Measurements from ENCODE around the gene CDK18.

The CDK18 gene

DNA sequence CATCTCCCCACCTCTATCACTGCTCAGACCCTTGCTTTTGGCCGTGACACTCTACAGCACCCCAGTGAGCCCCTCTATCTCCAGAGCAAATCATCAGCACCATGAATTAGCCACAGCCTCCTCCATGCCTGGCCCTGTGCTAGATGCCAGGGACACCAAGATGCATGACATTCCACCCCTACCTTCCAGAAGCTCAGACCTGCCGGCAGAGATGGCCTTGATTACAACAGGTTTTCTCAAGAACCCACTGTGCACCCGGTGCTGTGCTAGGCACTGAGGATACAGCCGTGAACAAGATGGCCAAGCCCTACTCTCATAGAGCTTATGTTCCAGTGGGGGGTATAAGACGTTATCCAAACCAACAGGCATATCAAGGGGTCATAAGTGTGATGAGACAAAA lies 30.6 kb downstream of the CDK18 start:
- Histone ChIP-seq H3K4me3 (ENCODE audit: low read depth, low read length) (no peak overlapping the region), H3K36me3 (no peaks in the 10 kb centered on the region), H3K27me3 (no peaks in the 10 kb centered on the region), H3K4me1 (no peaks in the 10 kb centered on the region), H3K9me3 (no peaks in the 10 kb centered on the region)
- TF ChIP-seq CTCF (IDR thresholded peaks at IDR 0.05; ENCODE audit: low read depth, low read length): no peak
- DNase-seq: no peak

- Histone ChIP-seq H3K36me3 (no peaks in the 10 kb centered on the region), H3K27me3 (no peaks in the 10 kb centered on the region), H3K4me3 (ENCODE audit: low read depth, low read length) (no peak overlapping the region), H3K9me3 (no peaks in the 10 kb centered on the region), H3K4me1 (no peaks in the 10 kb centered on the region)
- TF ChIP-seq CTCF (IDR thresholded peaks at IDR 0.05; ENCODE audit: low read depth, low read length): no peak
- peak; percentile 3 for DNase-seq
These were observed 31.6 kb downstream of the CDK18 start for GRCh38 chr1:205535866-205536758.

GRCh38 chr1:205536759-205537361 lies 32.4 kb downstream of the CDK18 start:
- Histone ChIP-seq H3K4me3 (ENCODE audit: low read depth, low read length) (no peak overlapping the region), H3K27me3 (no peaks in the 10 kb centered on the region), H3K4me1 (no peaks in the 10 kb centered on the region), H3K9me3 (no peaks in the 10 kb centered on the region), H3K36me3 (no peaks in the 10 kb centered on the region)
- no peak for TF ChIP-seq CTCF (IDR thresholded peaks at IDR 0.05; ENCODE audit: low read depth, low read length)
- peak; percentile 1 for DNase-seq

DNA sequence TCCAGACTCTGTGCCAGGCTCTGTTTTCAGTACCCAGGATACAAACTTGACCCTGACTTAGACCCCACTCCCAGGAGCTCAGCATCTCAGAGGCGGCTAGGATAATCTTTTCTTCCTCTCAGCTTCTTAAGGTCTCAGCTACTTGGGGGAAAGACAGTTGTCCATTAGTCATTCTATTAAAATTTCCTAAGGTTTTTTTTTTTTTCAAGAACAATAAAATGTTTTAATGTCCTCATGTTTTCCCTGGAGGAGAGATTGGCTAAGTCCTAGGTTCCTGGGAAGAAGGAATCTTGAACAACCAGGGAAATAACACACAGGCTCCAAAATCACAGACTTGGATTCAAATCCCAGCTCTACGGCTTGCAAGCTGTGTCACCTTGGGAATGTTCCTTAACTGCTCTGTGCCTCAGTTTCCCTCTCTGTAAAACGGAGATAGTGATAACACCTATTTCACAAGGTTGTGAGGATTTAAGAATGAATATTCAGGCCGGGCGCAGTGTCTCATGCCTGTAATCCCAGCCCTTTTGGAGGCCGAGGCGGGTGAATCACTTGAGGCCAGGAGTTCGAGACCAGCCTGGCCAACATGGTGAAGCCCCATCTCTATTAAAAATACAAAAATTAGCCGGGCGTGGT lies 33.0 kb downstream of the CDK18 start:
- H3K9me3 ChIP-seq: no peaks in the 10 kb centered on the region
- H3K4me3 ChIP-seq (ENCODE audit: low read depth, low read length): no peak overlapping the region
- TF ChIP-seq CTCF (IDR thresholded peaks at IDR 0.05; ENCODE audit: low read depth, low read length): no peak
- H3K36me3 ChIP-seq: no peaks in the 10 kb centered on the region
- no peaks in the 10 kb centered on the region for H3K27me3 ChIP-seq
- H3K4me1 ChIP-seq: no peaks in the 10 kb centered on the region
- peak; percentile 0 for DNase-seq

GRCh38 chr1:205538235-205538840 lies 33.9 kb downstream of the CDK18 start:
- no peaks in the 10 kb centered on the region for H3K27me3 ChIP-seq
- no peak overlapping the region for H3K4me3 ChIP-seq (ENCODE audit: low read depth, low read length)
- DNase-seq: peak; percentile 3
- no peaks in the 10 kb centered on the region for H3K36me3 ChIP-seq
- H3K4me1 ChIP-seq: no peaks in the 10 kb centered on the region
- no peak for TF ChIP-seq CTCF (IDR thresholded peaks at IDR 0.05; ENCODE audit: low read depth, low read length)
- H3K9me3 ChIP-seq: no peaks in the 10 kb centered on the region

Measured in BE2C (cell line).